Stomach (tissue), 4 donors: ENCODE data around the gene CCDC47.

Experiments
- CTCF ChIP-seq, 7 experiments: fragments of 450-650 bp in 4 of 7; fragments of 200-600 bp in 3 of 7; sonication (generic) in 3 of 7; IDR thresholded peaks; one replicate each; pipeline ENCODE4 v1.5.1; 2016 to 2019; ENCODE audit warnings: antibody characterized with exemption in 7 of 7, control low read depth in 2 of 7, mild to moderate bottlenecking in 1 of 7
- POLR2A ChIP-seq, 4 donors: fragments of 450-650 bp; IDR thresholded peaks; one replicate each; pipeline ENCODE4 v1.6.1; 2016; ENCODE audit warnings: antibody characterized with exemption in 4 of 4, control low read depth in 2 of 4, mild to moderate bottlenecking in 1 of 4, moderate library complexity in 1 of 4

- TF ChIP-seq CTCF (IDR thresholded peaks at IDR 0.05): no peak
- no peak for TF ChIP-seq POLR2A (IDR thresholded peaks at IDR 0.05)
Observed at GRCh38 chr17:63817736-63818385, 44.5 kb upstream of the CCDC47 start.
